Lower leg skin (tissue), 3 donors: ENCODE measurements around the gene ASB1.

Source experiments
- POLR2A ChIP-seq, 2 donors: fragments of 450-650 bp; IDR thresholded peaks; one replicate each; pipeline ENCODE4 v1.6.1; 2016 to 2017; ENCODE audit warnings: antibody characterized with exemption in 2 of 2, mild to moderate bottlenecking in 1 of 2, moderate library complexity in 1 of 2
- TF ChIP-seq, protein P1 (sequence below), 3 donors: fragments of 450-650 bp; IDR thresholded peaks; one replicate each; pipeline ENCODE4 v1.5.1; 2016; ENCODE audit warnings: antibody characterized with exemption in 3 of 3, mild to moderate bottlenecking in 3 of 3, moderate library complexity in 2 of 3

DNA sequence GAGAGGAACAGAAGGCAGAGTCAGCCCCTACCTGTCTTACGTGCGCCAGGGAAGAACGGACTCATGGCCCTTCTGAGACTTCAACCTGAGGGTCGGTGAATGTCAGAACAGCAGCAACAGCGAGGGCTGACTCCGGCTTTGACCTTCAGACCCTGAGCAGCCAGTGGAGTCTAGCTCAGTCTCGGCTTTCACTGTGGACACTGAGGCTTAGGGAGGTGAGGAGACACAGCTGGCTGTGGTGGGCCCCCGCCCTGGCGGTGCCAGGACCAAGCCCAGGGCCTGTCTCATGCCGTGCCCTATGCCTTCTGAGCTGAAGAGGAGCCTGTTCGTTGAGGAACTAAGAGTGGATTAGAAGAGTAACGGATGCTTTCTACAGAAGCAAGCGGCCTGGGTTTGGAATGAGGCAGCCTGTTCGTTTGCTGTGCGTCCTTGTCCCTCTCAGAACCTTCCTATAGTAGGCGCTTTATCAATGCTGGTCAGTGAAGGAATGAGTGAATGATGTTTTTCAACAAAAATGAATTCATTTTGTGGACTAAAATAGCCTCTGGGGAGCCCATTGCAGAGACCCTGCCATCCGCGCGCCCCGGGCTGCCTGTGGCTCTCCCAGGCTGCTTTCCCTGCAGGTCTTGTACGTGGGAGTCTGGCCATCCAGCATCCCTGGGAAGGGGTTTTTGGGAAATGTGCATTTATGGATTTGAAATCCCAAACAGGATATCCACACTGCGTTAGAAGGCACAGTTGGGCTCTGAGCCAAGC lies 38.9 kb downstream of the ASB1 start:
- TF ChIP-seq, protein P1, sequence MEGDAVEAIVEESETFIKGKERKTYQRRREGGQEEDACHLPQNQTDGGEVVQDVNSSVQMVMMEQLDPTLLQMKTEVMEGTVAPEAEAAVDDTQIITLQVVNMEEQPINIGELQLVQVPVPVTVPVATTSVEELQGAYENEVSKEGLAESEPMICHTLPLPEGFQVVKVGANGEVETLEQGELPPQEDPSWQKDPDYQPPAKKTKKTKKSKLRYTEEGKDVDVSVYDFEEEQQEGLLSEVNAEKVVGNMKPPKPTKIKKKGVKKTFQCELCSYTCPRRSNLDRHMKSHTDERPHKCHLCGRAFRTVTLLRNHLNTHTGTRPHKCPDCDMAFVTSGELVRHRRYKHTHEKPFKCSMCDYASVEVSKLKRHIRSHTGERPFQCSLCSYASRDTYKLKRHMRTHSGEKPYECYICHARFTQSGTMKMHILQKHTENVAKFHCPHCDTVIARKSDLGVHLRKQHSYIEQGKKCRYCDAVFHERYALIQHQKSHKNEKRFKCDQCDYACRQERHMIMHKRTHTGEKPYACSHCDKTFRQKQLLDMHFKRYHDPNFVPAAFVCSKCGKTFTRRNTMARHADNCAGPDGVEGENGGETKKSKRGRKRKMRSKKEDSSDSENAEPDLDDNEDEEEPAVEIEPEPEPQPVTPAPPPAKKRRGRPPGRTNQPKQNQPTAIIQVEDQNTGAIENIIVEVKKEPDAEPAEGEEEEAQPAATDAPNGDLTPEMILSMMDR (IDR thresholded peaks at IDR 0.05), result no peak
- TF ChIP-seq POLR2A (IDR thresholded peaks at IDR 0.05), result no peak
